CD4-positive, alpha-beta T cell treated with Interleukin-15 for 4 hours (primary cell): ENCODE measurements around the gene CYP46A1.

Source experiments
- DNase-seq: peaks from one replicate; pipeline ENCODE4 v3.0.0-alpha.2; 2020; ENCODE audit warnings: low spot score

Gene CYP46A1

GRCh38 chr14:99689266-99690236 lies 5.5 kb downstream of the CYP46A1 start:
- no peak for DNase-seq

- no peak for DNase-seq
Measured at GRCh38 chr14:99690636-99691035, 6.5 kb downstream of the CYP46A1 start.

- no peak for DNase-seq
Measured at GRCh38 chr14:99691111-99691885, 7.2 kb downstream of the CYP46A1 start.

GRCh38 chr14:99693918-99694317 lies 9.8 kb downstream of the CYP46A1 start:
- no peak for DNase-seq

GRCh38 chr14:99696929-99697328 lies 12.8 kb downstream of the CYP46A1 start:
- DNase-seq = no peak

GRCh38 chr14:99698236-99698635 lies 14.1 kb downstream of the CYP46A1 start:
- no peak for DNase-seq

GRCh38 chr14:99698642-99699041 lies 14.5 kb downstream of the CYP46A1 start:
- no peak for DNase-seq

- DNase-seq = no peak
Measured at GRCh38 chr14:99699085-99699760, 15.1 kb downstream of the CYP46A1 start.

GRCh38 chr14:99699861-99700260 lies 15.8 kb downstream of the CYP46A1 start:
- no peak for DNase-seq

GRCh38 chr14:99700379-99700778 lies 16.3 kb downstream of the CYP46A1 start:
- no peak for DNase-seq

- no peak for DNase-seq
Measured at GRCh38 chr14:99701260-99701659, 17.2 kb downstream of the CYP46A1 start.

- no peak for DNase-seq
Measured at GRCh38 chr14:99702115-99702514, 18.0 kb downstream of the CYP46A1 start.

GRCh38 chr14:99703381-99703780 lies 19.3 kb downstream of the CYP46A1 start:
- no peak for DNase-seq

- no peak for DNase-seq
Measured at GRCh38 chr14:99704037-99704436, 19.9 kb downstream of the CYP46A1 start.

- no peak for DNase-seq
Measured at GRCh38 chr14:99706107-99706900, 22.2 kb downstream of the CYP46A1 start.

GRCh38 chr14:99707420-99707819 lies 23.3 kb downstream of the CYP46A1 start:
- DNase-seq = no peak

GRCh38 chr14:99707921-99708320 lies 23.8 kb downstream of the CYP46A1 start:
- DNase-seq = no peak

GRCh38 chr14:99708449-99708848 lies 24.4 kb downstream of the CYP46A1 start:
- DNase-seq = no peak

GRCh38 chr14:99713972-99714371 lies 29.9 kb downstream of the CYP46A1 start:
- DNase-seq = no peak

- no peak for DNase-seq
Measured at GRCh38 chr14:99715266-99716000, 31.3 kb downstream of the CYP46A1 start.
